Endothelial cell of umbilical vein (primary cell): ENCODE measurements around the gene ACYP2. TPM values are rescaled to one million over a fixed set of nuclear protein-coding genes. Genes with fewer than 3 reads are reported as not detected.
A peak's percentile ranks its signal among the peaks of the same experiment; 100 is the strongest.

ENCODE experiments used
- BruUV-seq: library from RNA; stranded (reverse); fragments of 400-500 nt; replicated peaks from 2 replicates; lab custom pipeline; 2021; lab: Mats Ljungman, UMichigan
- CTCF ChIA-PET: fragments of 300-600, 350-600 bp; sonication (Branson Sonifier 250); formaldehyde crosslinking; loops from one replicate; lab custom pipeline; 2021; ENCODE audit warnings: antibody characterized with exemption, inconsistent platforms; lab: Charles Lee
- POLR2A ChIA-PET: fragments of 300-600, 350-600 bp; sonication (Branson Sonifier 250); formaldehyde crosslinking; loops from one replicate; lab custom pipeline; 2021; ENCODE audit warnings: antibody characterized with exemption, inconsistent platforms; lab: Charles Lee
- DNase-seq: peaks from one replicate; pipeline ENCODE4 v3.0.0-alpha.2; 2011; ENCODE audit warnings: low read depth, low spot score
- FAIRE-seq: peaks from 2 replicates; lab custom pipeline; 2011; peaks lifted over from hg19 to GRCh38; lab: Jason Lieb, UNC
- H2AFZ ChIP-seq: 2 replicates; pipeline ENCODE4 v1.6.0; 2012; ENCODE audit warnings: low read depth, low read length, control low read depth, inconsistent platforms
- H3K27ac ChIP-seq: 2 replicates; pipeline ENCODE4 v1.5.1; 2011; ENCODE audit warnings: low read depth, mild to moderate bottlenecking, control low read depth, low read length, moderate library complexity; ENCODE audit not compliant: insufficient read depth
- H3K27me3 ChIP-seq, 2 experiments: 2 replicates each; pipeline versions ENCODE4 v1.6.0 to v1.6.1; 2011; ENCODE audit warnings: low read length in 2 of 2, mixed read lengths in 1 of 2; ENCODE audit not compliant: control insufficient read depth in 2 of 2, insufficient read depth in 2 of 2
- H3K36me3 ChIP-seq, 2 experiments: 2 replicates in 1 of 2; 3 replicates in 1 of 2; pipeline ENCODE4 v1.5.1; 2011; ENCODE audit warnings: low read length in 2 of 2, mild to moderate bottlenecking in 1 of 2, moderate library complexity in 1 of 2; ENCODE audit not compliant: control insufficient read depth in 2 of 2, insufficient read depth in 2 of 2; ENCODE audit errors: extremely low read depth in 1 of 2
- H3K4me1 ChIP-seq: 3 replicates; pipeline ENCODE4 v1.5.1; 2011; ENCODE audit warnings: mild to moderate bottlenecking, low read length; ENCODE audit not compliant: control insufficient read depth, insufficient read depth; ENCODE audit errors: extremely low read depth
- H3K4me2 ChIP-seq: 2 replicates; pipeline ENCODE4 v1.6.1; 2011; ENCODE audit warnings: low read length, control low read depth, mixed read lengths; ENCODE audit not compliant: insufficient read depth
- H3K4me3 ChIP-seq, 3 experiments: fragments of 200-600 bp in 1 of 3; sonication (generic), shearing (Covaris generic) in 1 of 3; replicated peaks in 1 of 3; 2 replicates each; pipeline ENCODE4 v1.5.1; 2011 to 2016; ENCODE audit warnings: control low read depth in 3 of 3, low read length in 3 of 3, mild to moderate bottlenecking in 2 of 3, inconsistent platforms in 1 of 3, low read depth in 1 of 3, moderate library complexity in 1 of 3; ENCODE audit not compliant: insufficient read depth in 1 of 3
- H3K79me2 ChIP-seq: 2 replicates; pipeline ENCODE4 v1.6.0; 2012; ENCODE audit warnings: low read length, inconsistent platforms; ENCODE audit not compliant: control insufficient read depth, insufficient read depth
- H3K9ac ChIP-seq: replicated peaks from 2 replicates; pipeline ENCODE3; 2011; ENCODE audit warnings: low read length, control low read depth; ENCODE audit not compliant: insufficient read depth; ENCODE audit errors: extremely low read depth
- H3K9me1 ChIP-seq: replicated peaks from 3 replicates; pipeline ENCODE4 v1.6.0; 2011; ENCODE audit warnings: mild to moderate bottlenecking, low read length; ENCODE audit not compliant: control insufficient read depth, insufficient read depth; ENCODE audit errors: extremely low read depth
- H3K9me3 ChIP-seq: replicated peaks from 2 replicates; pipeline ENCODE4 v1.5.1; 2012; ENCODE audit warnings: low read length, inconsistent platforms; ENCODE audit not compliant: control insufficient read depth, insufficient read depth
- H4K20me1 ChIP-seq: replicated peaks from 2 replicates; pipeline ENCODE3; 2011; ENCODE audit warnings: mild to moderate bottlenecking, low read length; ENCODE audit not compliant: control insufficient read depth, insufficient read depth; ENCODE audit errors: extremely low read depth
- EZH2 ChIP-seq: IDR thresholded peaks from 2 replicates; pipeline ENCODE4 v1.6.1; 2012; ENCODE audit warnings: borderline replicate concordance, low read depth, mild to moderate bottlenecking, moderate library complexity, low read length, inconsistent platforms; ENCODE audit not compliant: severe bottlenecking
- FOS ChIP-seq: IDR thresholded peaks from 2 replicates; pipeline ENCODE4 v1.6.1; 2011; ENCODE audit warnings: mild to moderate bottlenecking, low read length, moderate library complexity, borderline replicate concordance; ENCODE audit not compliant: insufficient read depth
- GATA2 ChIP-seq: IDR thresholded peaks from 2 replicates; pipeline ENCODE4 v1.7.0; 2011; ENCODE audit warnings: low read depth, mild to moderate bottlenecking, moderate library complexity, mixed read lengths, low read length; ENCODE audit not compliant: insufficient read length, insufficient read depth
- JUN ChIP-seq: IDR thresholded peaks from 2 replicates; pipeline ENCODE4 v1.6.1; 2011; ENCODE audit warnings: borderline replicate concordance, low read depth; ENCODE audit not compliant: insufficient read length, insufficient read depth
- MYC ChIP-seq: IDR thresholded peaks from one replicate; pipeline ENCODE4 v1.6.1; 2011; ENCODE audit warnings: mild to moderate bottlenecking, low read depth, low read length
- POLR2A ChIP-seq: IDR thresholded peaks from 2 replicates; pipeline ENCODE4 v1.6.1; 2012; ENCODE audit warnings: low read depth, mild to moderate bottlenecking, control low read depth, low read length
- POLR2AphosphoS5 ChIP-seq: IDR thresholded peaks from 2 replicates; pipeline ENCODE4 v1.6.1; 2012; ENCODE audit warnings: low read depth, mild to moderate bottlenecking, control low read depth, low read length, moderate library complexity; ENCODE audit not compliant: insufficient read depth
- dilution Hi-C: fragments of 300-500 bp; cut with MboI; formaldehyde crosslinking; loops from one replicate; pipeline ENCODE4 v1.15.0; 2019; ENCODE audit warnings: low sequenced_read_pairs; ENCODE audit not compliant: extremely low pct_ligation_motif_present
- intact Hi-C: fragments of 100-400 bp; cut with micrococcal nuclease; formaldehyde crosslinking; loops from one replicate; pipeline ENCODE4 v1.10.0; 2022
- polyA plus RNA-seq, 4 experiments: library from polyadenylated mRNA; depleted of rRNA in 3 of 4; stranded (reverse) in 3 of 4; unstranded in 1 of 4; fragments of >200 nt; gene quantifications; 2 replicates each; pipeline versions ENCODE4 v1.2.1 to v1.2.3, GENCODE V29; 2011 to 2012; ENCODE audit warnings: missing spikeins in 1 of 4
- total RNA-seq: library from RNA; stranded (reverse); gene quantifications from 2 replicates; pipeline ENCODE4 v1.2.3, GENCODE V29; 2021
- TF ChIP-seq, protein P1 (sequence below), 2 donors: IDR thresholded peaks; 1 replicate in 1 of 2; 2 replicates in 1 of 2; pipeline ENCODE4 v1.5.1; 2011; ENCODE audit warnings: low read length in 2 of 2, mild to moderate bottlenecking in 2 of 2, moderate library complexity in 2 of 2, control low read depth in 1 of 2, inconsistent platforms in 1 of 2, low read depth in 1 of 2; ENCODE audit not compliant: insufficient read depth in 1 of 2; ENCODE audit errors: extremely low read depth in 1 of 2
- TF ChIP-seq, protein P2 (sequence below): IDR thresholded peaks from 2 replicates; pipeline ENCODE4 v1.6.1; 2011; ENCODE audit not compliant: insufficient read depth, insufficient read length

The ACYP2 gene
- total and polyA plus RNA-seq, 2 donors (not counting 3 experiments of a cell fraction or from before 2014, with no cell fraction given), result 3.9 to 7.9 TPM

DNA sequence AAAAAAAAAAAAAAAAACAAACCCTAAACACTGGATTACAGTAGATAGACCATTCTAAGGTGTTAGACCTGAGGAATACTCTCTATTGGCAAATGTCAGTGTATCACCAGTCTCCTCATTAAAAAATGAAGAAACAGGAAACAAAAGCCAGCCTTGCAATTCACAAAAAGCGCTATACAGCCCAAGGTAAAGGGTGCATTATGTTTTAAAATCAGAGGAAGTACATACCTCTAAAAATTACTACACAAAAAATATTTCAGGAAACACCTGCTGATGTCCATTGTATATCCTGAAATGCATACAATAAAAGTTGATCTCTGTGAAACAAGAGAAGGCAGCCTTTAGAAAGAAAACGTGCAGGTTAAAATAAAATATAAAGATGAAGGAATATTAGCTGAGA, 195.5 kb downstream of the ACYP2 start:
- Histone ChIP-seq H2AFZ (no peak overlapping the region), H3K4me2 (peak overlapping the region; percentile 22), H3K4me1 (peaks cover 4% of the 10 kb centered on the region), H3K4me3 (no peak overlapping the region), H3K9me1 (no peaks in the 10 kb centered on the region), H3K27ac (no peak overlapping the region), H4K20me1 (no peaks in the 10 kb centered on the region), H3K9me3 (no peaks in the 10 kb centered on the region), H3K9ac (no peak overlapping the region), H3K36me3 (no peaks in the 10 kb centered on the region), H3K79me2 (no peaks in the 10 kb centered on the region), H3K27me3 (peaks cover 0 to 6% of the 10 kb centered on the region in 2 experiments)
- TF ChIP-seq MYC, result no peak
- no peak for TF ChIP-seq FOS
- no peak for TF ChIP-seq POLR2AphosphoS5
- TF ChIP-seq GATA2, result no peak
- no peak for TF ChIP-seq EZH2
- TF ChIP-seq, protein P1, sequence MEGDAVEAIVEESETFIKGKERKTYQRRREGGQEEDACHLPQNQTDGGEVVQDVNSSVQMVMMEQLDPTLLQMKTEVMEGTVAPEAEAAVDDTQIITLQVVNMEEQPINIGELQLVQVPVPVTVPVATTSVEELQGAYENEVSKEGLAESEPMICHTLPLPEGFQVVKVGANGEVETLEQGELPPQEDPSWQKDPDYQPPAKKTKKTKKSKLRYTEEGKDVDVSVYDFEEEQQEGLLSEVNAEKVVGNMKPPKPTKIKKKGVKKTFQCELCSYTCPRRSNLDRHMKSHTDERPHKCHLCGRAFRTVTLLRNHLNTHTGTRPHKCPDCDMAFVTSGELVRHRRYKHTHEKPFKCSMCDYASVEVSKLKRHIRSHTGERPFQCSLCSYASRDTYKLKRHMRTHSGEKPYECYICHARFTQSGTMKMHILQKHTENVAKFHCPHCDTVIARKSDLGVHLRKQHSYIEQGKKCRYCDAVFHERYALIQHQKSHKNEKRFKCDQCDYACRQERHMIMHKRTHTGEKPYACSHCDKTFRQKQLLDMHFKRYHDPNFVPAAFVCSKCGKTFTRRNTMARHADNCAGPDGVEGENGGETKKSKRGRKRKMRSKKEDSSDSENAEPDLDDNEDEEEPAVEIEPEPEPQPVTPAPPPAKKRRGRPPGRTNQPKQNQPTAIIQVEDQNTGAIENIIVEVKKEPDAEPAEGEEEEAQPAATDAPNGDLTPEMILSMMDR (IDR thresholded peaks at IDR 0.05; ENCODE audit: extremely low read depth in 1 of 2, insufficient read depth in 1 of 2, low read depth in 1 of 2, low read length in 2 of 2), result no peak
- TF ChIP-seq POLR2A, result no peak
- TF ChIP-seq, protein P2, sequence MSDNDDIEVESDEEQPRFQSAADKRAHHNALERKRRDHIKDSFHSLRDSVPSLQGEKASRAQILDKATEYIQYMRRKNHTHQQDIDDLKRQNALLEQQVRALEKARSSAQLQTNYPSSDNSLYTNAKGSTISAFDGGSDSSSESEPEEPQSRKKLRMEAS, result no peak
- TF ChIP-seq JUN, result no peak
- dilution Hi-C loops, result no loop called here
- ChIA-PET POLR2A (no interaction called here), CTCF (interaction anchor here (0.8 to 1.1 kb wide), 3 partner anchors 14 to 204 kb away, joined by 3 read pairs; no protein-coding TSS in a partner anchor)
- FAIRE-seq, result no peak
- DNase-seq, result peak; percentile 35
- no TSS peak for BruUV-seq
- intact Hi-C loops, result no loop called here
